A204.1 (cell line): ENCODE data around the gene FOLR2.
"Not testable (repeated sequence)": the region's sequence is repeated elsewhere in the genome, so short reads cannot be mapped to it uniquely, and the experiment has no call there.

Source experiments
- FAIRE-seq: peaks from 2 replicates; lab custom pipeline; 2012; peaks lifted over from hg19 to GRCh38; lab: Jason Lieb, UNC

FOLR2 gene

GRCh38 chr11:72216638-72217037, at the start of gene FOLR2:
TSS of gene FOLR2 (plus strand) at chr11:72216794. CDS start at chr11:72218585, 1,791 bp downstream.
- FAIRE-seq = no peak

- not testable (repeated sequence) for FAIRE-seq
Observed at GRCh38 chr11:72169046-72169555, 47.5 kb upstream of the FOLR2 start.

- not testable (repeated sequence) for FAIRE-seq
Observed at GRCh38 chr11:72169754-72170153, 46.8 kb upstream of the FOLR2 start.

GRCh38 chr11:72172043-72172442, 44.6 kb upstream of the FOLR2 start:
- FAIRE-seq = not testable (repeated sequence)

GRCh38 chr11:72173291-72173690, 43.3 kb upstream of the FOLR2 start:
- FAIRE-seq = no peak

- no peak for FAIRE-seq
Observed at GRCh38 chr11:72174302-72175070, 42.1 kb upstream of the FOLR2 start.

GRCh38 chr11:72177656-72178055, 38.9 kb upstream of the FOLR2 start:
- no peak for FAIRE-seq

- FAIRE-seq = no peak
Observed at GRCh38 chr11:72179049-72179803, 37.4 kb upstream of the FOLR2 start.

- FAIRE-seq = no peak
Observed at GRCh38 chr11:72179804-72180396, 36.7 kb upstream of the FOLR2 start.

GRCh38 chr11:72180892-72181552, 35.6 kb upstream of the FOLR2 start:
- FAIRE-seq = not testable (repeated sequence)

- FAIRE-seq = not testable (repeated sequence)
Observed at GRCh38 chr11:72181553-72181958, 35.0 kb upstream of the FOLR2 start.

- no peak for FAIRE-seq
Observed at GRCh38 chr11:72188267-72188666, 28.3 kb upstream of the FOLR2 start.

- FAIRE-seq = no peak
Observed at GRCh38 chr11:72189455-72190250, 26.9 kb upstream of the FOLR2 start.

- FAIRE-seq = no peak
Observed at GRCh38 chr11:72190631-72191071, 25.9 kb upstream of the FOLR2 start.

GRCh38 chr11:72191961-72192381, 24.6 kb upstream of the FOLR2 start, which contains the start of gene FOLR1:
TSS of gene FOLR1 (plus strand) at chr11:72192140. CDS start at chr11:72192174, 34 bp downstream.
- FAIRE-seq = no peak

GRCh38 chr11:72195518-72196270, 20.9 kb upstream of the FOLR2 start:
- no peak for FAIRE-seq

- FAIRE-seq = peak; percentile 65
Observed at GRCh38 chr11:72201445-72201844, 15.1 kb upstream of the FOLR2 start.

- FAIRE-seq = no peak
Observed at GRCh38 chr11:72202571-72202970, 14.0 kb upstream of the FOLR2 start.

GRCh38 chr11:72203163-72203562, 13.4 kb upstream of the FOLR2 start:
- no peak for FAIRE-seq

GRCh38 chr11:72204886-72205285, 11.7 kb upstream of the FOLR2 start:
- FAIRE-seq = no peak
